Measurements from ENCODE around the gene PDHB. TPM values are rescaled to one million over a fixed set of nuclear protein-coding genes. Genes with fewer than 3 reads are reported as not detected.

Gene PDHB
- total RNA-seq, 3 donors from 2014 or later = 65.0 to 69.6 (median 66.6) TPM

DNA sequence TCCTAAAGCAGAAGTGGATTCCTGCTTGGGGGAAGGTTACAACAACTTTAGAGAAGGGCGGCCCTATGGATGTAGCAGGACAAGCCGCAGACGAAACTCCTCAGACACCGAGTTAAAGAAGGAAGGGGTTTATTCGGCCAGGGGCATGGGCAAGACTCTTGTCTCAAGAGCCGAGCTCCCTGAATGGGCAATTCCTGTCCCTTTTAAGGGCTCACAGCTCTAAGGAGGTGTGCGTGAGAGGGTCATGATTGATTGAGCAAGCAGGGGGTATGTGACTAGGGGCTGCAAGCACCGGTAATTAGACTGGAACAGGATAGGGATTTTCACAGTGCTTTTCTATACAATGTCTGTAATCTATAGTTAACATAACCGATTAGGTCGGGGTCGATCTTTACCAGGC is 879 bp upstream of the PDHB start:
- Histone ChIP-seq H3K36me3 (ENCODE audit: low read depth) (no peaks in the 10 kb centered on the region), H3K9me3 (no peaks in the 10 kb centered on the region), H3K4me1 (ENCODE audit: low read depth) (peaks cover 18% of the 10 kb centered on the region), H3K4me3 (no peak overlapping the region)
- intact Hi-C loops (cut with DNase I, micrococcal nuclease) = loop anchor here in 1 of 2 donors (10.0 kb wide), 1 partner anchor 100 kb away; the partner anchor contains the start of gene ACOX2
- TF ChIP-seq, protein P1, sequence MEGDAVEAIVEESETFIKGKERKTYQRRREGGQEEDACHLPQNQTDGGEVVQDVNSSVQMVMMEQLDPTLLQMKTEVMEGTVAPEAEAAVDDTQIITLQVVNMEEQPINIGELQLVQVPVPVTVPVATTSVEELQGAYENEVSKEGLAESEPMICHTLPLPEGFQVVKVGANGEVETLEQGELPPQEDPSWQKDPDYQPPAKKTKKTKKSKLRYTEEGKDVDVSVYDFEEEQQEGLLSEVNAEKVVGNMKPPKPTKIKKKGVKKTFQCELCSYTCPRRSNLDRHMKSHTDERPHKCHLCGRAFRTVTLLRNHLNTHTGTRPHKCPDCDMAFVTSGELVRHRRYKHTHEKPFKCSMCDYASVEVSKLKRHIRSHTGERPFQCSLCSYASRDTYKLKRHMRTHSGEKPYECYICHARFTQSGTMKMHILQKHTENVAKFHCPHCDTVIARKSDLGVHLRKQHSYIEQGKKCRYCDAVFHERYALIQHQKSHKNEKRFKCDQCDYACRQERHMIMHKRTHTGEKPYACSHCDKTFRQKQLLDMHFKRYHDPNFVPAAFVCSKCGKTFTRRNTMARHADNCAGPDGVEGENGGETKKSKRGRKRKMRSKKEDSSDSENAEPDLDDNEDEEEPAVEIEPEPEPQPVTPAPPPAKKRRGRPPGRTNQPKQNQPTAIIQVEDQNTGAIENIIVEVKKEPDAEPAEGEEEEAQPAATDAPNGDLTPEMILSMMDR (IDR thresholded peaks at IDR 0.05) = no peak
- DNase-seq (no peak), ATAC-seq (no peak)

DNA sequence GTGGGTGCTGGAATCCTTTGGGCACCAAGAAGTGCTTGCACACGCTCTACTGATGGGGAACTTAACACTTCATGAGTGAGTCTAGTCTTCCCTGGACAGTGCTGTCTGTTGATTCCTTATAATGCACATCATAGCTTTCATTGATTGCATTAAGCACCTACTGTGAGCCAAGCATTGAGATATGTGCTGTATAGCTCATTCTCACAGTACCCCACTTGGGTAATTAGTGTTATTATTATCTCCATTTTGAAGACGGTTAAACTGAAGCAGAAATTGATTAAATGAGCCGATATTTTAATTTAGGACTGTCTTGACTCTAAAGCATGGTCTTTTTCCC is 504 bp upstream of the PDHB start:
- H3K9me3 ChIP-seq = no peaks in the 10 kb centered on the region
- intact Hi-C loops (cut with DNase I, micrococcal nuclease) = loop anchor here in 1 of 2 donors (10.0 kb wide), 1 partner anchor 101 kb away; the partner anchor contains the start of gene ACOX2
- H3K4me1 ChIP-seq (ENCODE audit: low read depth) = peaks cover 22% of the 10 kb centered on the region
- H3K36me3 ChIP-seq (ENCODE audit: low read depth) = no peaks in the 10 kb centered on the region
- DNase-seq (no peak), ATAC-seq (no peak)
- peak overlapping the region; percentile 37 for H3K4me3 ChIP-seq
- TF ChIP-seq, protein P1 (IDR thresholded peaks at IDR 0.05) = no peak

DNA sequence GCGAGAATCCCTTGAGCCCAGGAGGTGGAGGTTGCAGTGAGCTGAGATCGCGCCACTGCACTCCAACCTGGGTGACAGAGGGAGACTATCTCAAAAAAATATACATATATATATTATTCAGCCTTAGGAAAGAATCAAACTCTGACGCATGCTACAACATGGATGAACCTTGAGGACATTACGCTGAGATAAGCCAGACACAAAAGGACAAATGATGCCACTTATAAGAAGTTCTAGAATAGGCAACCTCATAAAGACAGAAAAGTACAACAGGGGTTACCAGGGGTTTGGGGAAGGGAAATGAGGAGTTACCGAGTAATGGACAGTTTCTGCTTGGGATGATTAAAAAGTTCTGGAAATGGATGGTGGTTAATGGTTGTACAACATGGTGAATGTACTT is 727 bp downstream of the PDHB start:
- TF ChIP-seq, protein P1 (IDR thresholded peaks at IDR 0.05) = no peak
- intact Hi-C loops (cut with DNase I, micrococcal nuclease) = loop anchor here in 1 of 2 donors (10.0 kb wide), 1 partner anchor 102 kb away; the partner anchor contains the start of gene ACOX2
- H3K4me1 ChIP-seq (ENCODE audit: low read depth) = peaks cover 23% of the 10 kb centered on the region
- DNase-seq = no peak
- no peaks in the 10 kb centered on the region for H3K36me3 ChIP-seq (ENCODE audit: low read depth)
- peak overlapping the region; percentile 37 for H3K4me3 ChIP-seq
- H3K9me3 ChIP-seq = no peaks in the 10 kb centered on the region
- no peak for ATAC-seq

DNA sequence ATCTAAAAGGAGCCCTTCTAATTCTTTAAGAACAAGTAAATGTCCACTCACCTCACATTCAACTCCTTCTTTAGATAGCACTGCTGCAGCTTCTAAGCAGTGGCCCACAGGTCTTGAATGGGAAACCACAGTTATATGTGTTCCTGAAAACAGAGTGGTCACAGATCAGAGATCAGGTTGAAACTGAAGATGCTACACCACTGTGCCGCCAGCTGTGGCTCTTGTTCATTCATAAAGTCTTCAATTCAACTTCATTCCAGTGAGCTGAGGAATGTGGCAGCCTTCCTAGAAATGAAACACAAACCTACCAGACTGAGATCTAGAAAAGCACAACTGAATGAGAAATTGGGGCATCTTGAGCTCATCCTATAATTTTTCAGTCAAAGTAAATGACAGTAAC is 4.0 kb downstream of the PDHB start:
- H3K4me1 ChIP-seq (ENCODE audit: low read depth) = peaks cover 23% of the 10 kb centered on the region

DNA sequence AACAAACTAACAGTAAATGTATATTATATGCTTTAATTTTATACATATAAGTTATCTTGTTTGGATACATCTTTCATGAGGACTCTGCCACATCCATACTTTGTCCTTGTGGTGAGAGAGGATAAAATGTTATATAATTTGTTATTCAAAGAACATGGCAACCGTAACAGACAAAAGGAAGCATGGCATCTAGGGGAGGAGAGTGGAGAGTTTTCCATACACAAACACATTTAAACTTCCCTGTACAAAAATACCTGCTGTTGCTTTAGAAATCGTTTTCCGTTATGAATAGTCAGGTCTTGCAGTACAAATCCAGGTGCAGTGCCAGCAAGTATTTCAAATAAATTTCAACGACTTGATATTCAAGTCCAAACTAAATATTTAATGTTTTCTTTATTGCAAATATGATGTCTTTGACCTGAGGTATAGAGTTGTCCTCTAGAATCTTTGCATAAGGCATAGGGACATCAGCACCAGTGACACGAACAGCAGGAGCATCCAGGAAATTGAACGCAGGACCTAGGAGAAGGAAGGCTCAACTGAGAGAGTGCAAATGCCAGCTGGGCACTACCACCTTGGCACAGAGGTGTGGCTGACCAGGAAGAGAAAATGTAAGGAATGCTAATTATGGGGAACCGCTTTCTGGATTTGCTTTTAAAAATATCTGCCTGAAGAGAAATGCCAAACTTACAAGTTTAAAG is 5.8 kb downstream of the PDHB start:
- ATAC-seq (no peak), DNase-seq (no peak)
- TF ChIP-seq, protein P1 (IDR thresholded peaks at IDR 0.05) = no peak
- peaks cover 15% of the 10 kb centered on the region for H3K4me1 ChIP-seq (ENCODE audit: low read depth)
- no peak overlapping the region for H3K4me3 ChIP-seq
- intact Hi-C loops (cut with DNase I, micrococcal nuclease) = no loop called here
- H3K9me3 ChIP-seq = no peaks in the 10 kb centered on the region
- H3K36me3 ChIP-seq (ENCODE audit: low read depth) = peaks cover 4% of the 10 kb centered on the region

More for the DNA sequence above, 4.0 kb downstream of the PDHB start:
- intact Hi-C loops (cut with DNase I, micrococcal nuclease) = loop anchor here in 1 of 2 donors (10.0 kb wide), 1 partner anchor 105 kb away; the partner anchor contains the start of gene ACOX2
- ATAC-seq (no peak), DNase-seq (no peak)
- Histone ChIP-seq H3K9me3 (no peaks in the 10 kb centered on the region), H3K36me3 (ENCODE audit: low read depth) (peaks cover 4% of the 10 kb centered on the region), H3K4me3 (no peak overlapping the region)
- TF ChIP-seq, protein P1 (IDR thresholded peaks at IDR 0.05) = no peak

All from mucosa of descending colon (tissue), 3 donors.